ENCODE measurements around the gene FAM222A.

FAM222A gene

GRCh38 chr12:109738209-109738608, 24.6 kb downstream of the FAM222A start:
- DNase-seq (ENCODE audit: low spot score): no peak

- no peak for DNase-seq (ENCODE audit: low spot score)
Observed at GRCh38 chr12:109738878-109739665, 25.4 kb downstream of the FAM222A start.

DNA sequence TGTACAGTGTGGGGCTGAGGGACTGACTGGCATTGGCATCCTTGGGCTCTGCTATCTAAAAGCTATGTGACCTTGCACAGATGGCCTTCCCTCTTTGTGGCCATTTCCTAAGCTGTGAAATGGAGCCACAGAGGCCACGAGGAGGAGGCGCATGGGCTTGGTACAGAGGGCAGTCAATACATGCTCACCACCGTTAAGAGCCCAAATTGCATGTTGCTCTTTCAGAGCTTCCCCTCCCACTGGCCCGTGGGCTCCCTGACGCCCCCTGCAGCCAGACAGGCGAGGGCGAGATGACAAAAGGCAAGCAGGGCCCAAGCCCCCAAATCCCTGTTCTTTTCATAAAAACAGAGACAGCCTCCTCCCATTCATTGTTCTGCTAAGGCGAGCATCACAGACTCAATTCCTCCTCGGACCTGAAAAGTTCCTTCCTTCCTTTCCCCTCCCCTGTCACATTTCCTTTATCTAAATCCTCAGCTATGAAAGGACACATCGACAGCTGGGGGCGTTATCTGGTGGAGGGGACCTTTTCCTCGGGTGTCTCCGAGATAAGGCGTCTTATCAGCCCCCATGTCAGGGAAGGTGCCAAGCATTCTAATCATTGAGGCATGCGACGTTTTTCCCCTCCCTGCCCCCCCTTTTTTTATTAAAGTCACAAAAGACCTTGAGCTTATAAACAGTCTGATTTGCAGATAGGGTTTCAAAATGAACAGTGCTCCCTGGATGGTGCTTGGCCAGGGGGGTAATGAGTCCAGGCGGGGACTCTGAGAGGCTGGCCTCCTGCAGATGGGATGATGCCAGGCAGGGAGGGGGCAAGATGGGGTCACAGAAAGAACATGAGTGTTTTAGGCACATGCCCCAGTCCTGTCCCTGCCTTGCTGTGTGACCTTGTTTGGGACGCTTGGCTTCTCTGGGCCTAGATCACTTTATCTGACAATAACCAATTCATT, 26.4 kb downstream of the FAM222A start:
- DNase-seq (ENCODE audit: low spot score): peak; percentile 69

DNA sequence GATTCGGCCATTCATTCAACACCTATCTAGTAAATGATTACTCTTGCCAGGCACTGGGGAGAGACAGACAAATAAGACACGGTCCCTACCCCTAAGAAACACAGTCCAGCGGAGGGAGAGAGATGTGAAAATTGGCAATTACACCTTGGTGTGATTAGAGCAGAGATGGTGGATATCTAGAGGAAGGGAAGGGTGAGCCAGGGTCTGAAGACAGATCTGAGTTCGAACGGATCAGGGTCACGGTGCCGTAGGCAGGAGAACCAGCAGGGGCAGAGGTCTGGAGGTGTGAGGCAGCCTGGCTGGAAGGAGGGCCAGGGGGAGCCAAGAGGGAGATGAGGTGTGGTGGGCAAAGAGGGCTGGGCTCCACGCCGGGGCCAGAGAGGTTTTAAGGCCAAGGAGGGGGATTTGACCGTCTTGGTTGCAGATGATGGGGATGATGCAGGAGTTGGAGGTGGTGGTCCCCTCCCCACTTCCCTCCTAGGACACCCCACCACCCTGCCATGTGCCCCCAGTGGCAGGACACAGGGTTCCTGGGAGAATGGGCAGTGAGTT, 27.1 kb downstream of the FAM222A start:
- DNase-seq (ENCODE audit: low spot score): no peak

GRCh38 chr12:109741286-109741969, 27.8 kb downstream of the FAM222A start:
- no peak for DNase-seq (ENCODE audit: low spot score)

DNA sequence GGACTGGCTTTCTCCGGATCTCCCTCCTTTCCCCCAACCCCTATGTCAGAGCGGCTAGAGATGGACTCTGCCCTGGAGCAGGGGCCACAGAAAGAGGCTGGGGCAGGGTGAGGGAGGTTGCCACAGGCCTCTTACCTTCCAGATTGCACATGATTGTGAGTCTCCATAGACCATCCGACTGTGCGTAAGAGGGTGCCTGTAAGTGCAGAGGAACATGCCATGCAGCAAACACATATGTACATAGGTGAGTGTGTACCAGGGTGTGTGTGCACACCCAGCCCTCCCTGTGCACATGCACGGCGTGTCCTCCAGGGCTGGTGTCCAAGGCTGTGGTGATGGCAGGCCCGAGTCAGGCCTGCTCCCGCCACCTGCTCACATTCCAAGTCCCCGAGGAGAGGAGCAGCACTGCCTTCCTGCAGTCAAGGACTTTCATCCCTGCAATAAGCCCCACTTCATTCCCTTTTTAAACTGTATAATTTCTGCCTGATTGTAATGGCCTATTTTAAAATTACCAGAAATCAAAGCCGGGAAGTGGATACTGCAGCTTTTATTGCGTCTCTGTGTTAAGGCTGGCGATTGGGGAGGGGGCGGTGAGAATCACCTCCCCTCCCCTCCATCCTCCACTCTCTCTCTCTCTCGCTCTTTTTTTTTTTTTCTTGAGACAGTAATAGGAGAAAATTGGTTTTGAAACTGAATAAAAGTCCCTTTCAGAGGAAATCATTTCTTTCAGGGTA, 28.5 kb downstream of the FAM222A start:
- DNase-seq (ENCODE audit: low spot score): no peak

- no peak for DNase-seq (ENCODE audit: low spot score)
Observed at GRCh38 chr12:109743076-109743910, 29.7 kb downstream of the FAM222A start.

GRCh38 chr12:109744026-109744425, 30.4 kb downstream of the FAM222A start:
- DNase-seq (ENCODE audit: low spot score): no peak

DNA sequence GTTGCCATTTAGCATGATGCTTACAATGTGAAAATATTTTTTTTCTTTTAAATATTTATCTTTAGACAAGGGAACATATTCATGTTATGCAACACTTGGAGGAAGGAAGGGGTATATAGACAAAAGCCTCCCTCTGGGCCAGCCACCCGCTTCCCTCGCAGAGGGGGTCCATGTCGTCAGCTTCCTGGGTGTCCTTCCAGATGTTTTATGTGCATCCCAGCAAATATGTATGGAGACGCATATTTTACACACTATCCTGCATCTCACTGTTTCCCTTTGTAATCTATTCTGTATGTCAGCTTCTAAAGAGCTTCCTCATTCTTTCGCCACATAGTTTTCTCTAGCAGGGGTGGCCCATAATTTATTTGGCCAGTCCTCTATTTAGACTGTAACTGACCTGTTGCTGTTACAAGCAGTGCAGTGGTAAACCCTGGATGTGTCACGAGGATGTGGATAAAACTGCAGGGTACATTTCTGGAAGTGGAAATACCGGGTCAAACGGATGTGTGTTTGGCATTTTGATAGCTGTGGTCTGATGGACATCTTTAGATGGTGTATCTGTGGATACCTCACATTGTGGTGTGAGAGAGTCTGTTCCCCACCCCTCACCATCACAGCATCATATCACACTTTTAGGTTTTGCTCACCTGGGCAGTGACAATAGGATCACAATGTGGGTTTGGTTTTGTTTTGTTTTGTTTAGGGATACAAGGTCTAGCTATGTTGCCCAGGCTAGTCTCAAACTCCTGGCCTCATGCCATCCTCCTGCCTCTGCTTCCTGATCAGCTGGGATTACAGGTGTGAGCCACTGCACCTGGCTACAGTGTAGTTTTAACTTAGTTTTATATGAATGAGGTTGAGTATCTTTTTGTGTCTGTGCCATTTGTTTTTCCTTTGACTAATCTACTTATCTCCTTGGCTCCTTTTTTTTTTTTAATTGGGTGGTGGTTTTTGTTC, 31.6 kb downstream of the FAM222A start:
- no peak for DNase-seq (ENCODE audit: low spot score)

DNA sequence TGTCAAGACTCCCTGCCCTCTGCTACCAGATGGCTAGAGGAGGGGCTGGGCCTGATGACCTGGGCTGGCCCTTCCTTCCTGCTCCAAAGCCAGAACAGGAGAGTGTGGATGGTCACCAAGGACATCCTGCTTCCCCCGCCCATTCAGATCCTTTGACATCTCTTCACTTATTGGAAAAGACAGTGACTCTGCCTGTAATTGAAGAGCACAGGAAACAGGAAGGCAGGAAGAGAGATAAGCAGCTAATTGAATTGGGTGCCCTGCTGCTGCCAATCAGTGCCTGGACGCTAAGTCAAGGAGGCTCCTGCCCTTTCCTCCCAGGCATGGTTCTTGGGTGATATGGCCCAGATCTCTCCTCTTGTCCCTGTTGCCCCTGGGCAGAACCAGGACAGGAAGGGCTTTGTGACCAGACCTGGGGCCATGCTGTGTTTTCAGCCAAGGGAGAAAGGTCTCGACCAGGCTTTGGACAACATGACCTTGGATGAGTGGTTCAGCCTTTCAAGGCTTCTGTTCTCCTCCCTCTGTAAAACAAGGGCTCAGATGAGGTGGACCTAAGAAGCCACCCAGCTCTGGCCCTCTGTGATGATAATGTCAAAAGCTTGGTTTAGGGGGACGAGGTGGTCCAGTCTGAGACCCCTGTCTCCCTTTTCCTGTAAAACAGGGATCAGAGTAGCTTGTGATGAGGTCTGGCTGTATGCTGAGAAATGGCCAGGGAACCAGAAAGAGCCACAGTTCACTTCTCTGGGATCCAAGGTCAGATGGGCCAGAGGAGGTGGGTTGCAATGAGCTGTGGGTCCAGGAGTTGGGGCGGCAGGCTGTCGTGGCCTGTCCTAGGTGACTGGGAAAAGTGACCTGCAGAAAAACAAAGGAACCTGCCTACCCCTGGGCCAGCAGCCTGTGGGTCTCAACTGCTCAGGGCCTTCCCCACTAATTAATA, 38.8 kb downstream of the FAM222A start:
- DNase-seq (ENCODE audit: low spot score): no peak

DNA sequence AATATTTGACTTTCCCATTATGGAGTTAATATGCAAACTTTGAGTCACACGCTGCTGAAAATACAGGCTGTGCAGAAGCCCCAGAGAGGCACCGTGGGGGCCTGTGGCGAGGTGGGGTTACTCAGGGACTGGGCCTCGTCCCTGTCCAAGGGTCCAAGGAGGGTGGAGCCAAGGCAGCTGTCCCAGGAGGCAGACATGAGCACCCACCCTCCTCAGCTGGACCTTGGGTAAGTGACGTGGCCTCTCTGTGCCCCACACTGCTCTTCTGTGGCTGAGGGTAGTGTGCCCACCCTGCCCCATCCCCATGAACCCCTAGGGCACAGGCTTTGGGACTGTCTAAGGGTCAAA, 39.4 kb downstream of the FAM222A start:
- no peak for DNase-seq (ENCODE audit: low spot score)

GRCh38 chr12:109753959-109754358, 40.3 kb downstream of the FAM222A start:
- DNase-seq (ENCODE audit: low spot score): no peak

DNA sequence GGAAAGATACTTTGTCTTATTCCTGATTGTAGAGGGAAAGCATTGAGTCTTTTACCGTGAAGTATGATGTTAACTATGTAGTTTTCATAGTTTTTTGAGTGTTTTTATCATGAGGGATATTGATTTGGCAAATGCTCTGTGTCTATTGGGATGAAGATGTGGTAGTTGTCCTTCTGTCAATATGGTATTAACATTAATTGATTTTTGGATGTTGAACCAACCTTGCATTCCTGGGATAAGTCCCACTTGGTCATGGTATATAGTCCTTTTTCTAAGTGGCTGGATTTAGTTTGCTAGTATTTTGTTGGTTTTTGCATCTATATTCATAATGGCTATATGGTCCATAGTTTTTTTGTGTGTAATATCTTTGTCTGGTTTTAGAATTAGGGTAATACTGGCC, 42.8 kb downstream of the FAM222A start:
- no peak for DNase-seq (ENCODE audit: low spot score)

DNA sequence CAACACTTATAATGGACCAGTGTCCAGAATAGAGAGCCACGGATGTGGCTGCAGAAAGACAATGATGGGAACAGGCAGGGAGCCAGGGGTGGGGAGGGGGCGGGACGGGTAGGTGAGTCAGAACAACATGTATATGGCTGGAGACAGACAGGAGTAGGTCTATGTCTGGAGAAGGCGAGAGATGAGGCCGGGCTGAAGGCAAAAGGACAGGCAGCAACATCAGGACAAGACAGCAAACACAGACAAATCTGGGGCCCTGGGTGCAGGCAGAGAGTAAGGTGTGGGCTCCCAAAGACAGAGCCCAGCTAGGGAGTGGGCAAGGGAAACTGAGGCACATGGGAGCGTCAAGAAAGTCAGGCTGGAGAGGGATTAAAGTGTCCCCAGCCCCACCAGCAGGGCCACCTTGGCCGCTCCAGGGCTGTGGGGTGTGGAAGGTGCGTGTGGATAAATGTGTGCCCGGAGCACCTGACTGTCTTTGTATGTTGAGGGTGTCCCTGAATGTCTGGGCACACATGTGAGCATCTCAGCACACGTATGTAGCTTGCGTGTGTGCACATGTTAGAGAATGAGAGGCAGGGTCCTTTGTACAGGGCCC, 44.1 kb downstream of the FAM222A start:
- no peak for DNase-seq (ENCODE audit: low spot score)

GRCh38 chr12:109758426-109759420, 45.1 kb downstream of the FAM222A start:
- DNase-seq (ENCODE audit: low spot score): no peak

DNA sequence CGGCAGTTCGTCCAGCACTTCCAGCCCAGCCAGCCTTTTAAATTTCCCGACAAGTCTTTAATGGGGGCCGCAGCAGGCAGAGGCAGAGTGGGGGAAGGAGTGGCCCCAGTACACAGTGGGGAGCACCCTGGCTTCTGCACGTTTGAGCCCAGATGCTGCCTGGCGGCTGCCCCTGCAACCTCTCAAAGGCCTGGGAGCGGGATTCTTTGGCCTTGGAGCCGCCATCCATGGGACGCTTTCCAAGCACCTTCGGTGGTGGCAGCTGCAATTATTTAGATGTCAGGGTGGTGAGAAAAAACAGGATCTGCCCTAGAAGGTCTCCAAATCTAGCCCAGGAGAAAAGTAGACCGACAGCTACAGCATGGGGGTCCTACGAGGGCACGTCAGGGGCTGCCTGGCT, 46.0 kb downstream of the FAM222A start:
- no peak for DNase-seq (ENCODE audit: low spot score)
